HG03097 (cell line): Measurements from ENCODE around the gene GPX7.

Experiments used
- ATAC-seq: cut with Tn5 transposase; IDR thresholded peaks from one replicate; pipeline ENCODE4 v1.9.1; 2021; ENCODE audit not compliant: unreplicated experiment, low FRiP score

Gene GPX7

DNA sequence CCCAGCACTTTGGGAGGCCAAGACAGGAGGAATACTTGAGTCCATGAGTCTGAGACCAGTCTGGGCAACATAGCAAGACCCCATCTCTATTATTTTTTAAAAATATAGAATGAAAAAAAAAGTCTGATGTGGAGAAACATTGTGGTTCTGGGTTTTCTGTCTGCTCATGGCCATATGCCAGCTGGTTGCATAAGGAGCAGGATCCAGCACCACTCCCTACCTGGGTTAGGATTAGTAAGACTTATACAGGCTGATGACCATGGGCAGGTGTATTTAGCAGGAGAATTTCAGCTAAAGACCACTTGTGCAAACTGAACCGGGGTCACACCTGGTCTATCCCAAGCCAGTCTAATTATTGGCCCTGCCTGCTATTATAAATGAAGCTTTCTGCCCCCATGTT is 16.7 kb upstream of the GPX7 start:
- ATAC-seq: no peak

DNA sequence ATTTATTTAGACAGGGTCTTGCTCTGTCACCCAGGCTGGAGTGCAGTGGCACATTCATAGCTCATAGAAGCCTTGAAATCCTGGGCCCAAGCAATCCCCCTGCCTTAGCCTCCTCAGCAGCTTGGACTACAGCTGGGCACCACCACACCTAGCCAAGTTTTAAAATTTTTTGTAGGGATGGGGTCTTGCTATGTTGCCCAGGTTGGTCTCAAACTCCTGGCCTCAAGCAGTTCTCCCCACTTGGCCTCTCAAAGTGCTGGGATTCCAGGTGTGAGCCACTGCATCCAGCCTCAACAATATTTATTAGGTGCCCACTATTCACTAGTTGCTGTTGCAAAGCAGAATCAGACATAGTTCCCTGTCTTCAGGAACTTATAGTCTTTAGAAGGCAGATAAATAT is 14.1 kb upstream of the GPX7 start:
- no peak for ATAC-seq

DNA sequence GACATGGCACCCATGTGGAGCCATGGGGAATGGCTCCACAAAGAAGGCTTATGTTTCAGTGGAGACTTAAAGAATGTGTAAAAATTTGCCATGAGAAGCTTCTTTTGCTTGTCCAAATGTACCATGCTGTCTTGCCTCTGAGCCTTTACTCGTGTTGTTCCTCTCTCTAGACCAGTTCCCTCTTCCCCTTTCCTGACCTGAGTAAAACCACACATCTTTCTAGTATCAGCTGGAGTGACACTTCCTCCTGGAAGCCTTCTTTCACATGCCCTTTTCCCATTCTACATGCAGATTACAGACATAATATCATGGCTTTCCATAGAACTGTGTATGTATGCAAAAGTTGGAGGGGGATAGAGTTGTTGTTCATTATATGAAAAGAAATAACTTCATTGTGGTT is 13.6 kb upstream of the GPX7 start:
- ATAC-seq: no peak

DNA sequence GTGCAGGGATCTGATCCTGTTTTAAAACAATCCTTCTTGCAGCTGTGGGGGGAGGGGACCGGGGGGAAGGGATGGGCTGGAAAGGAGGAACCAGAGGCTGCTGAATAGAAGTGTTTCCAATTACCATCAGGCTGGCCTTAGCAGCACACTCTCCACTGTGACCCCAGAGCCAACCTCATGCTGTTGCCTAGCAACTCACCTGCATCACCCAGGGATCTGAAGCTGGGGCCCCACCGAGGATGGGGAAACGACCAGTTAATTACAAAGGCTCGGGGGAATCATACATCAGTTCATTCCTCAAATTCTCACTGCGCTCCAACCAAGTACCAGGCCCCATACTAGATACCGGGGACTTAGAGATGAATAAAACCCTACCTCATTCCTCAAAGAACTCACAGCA is 11.9 kb upstream of the GPX7 start:
- ATAC-seq: no peak

DNA sequence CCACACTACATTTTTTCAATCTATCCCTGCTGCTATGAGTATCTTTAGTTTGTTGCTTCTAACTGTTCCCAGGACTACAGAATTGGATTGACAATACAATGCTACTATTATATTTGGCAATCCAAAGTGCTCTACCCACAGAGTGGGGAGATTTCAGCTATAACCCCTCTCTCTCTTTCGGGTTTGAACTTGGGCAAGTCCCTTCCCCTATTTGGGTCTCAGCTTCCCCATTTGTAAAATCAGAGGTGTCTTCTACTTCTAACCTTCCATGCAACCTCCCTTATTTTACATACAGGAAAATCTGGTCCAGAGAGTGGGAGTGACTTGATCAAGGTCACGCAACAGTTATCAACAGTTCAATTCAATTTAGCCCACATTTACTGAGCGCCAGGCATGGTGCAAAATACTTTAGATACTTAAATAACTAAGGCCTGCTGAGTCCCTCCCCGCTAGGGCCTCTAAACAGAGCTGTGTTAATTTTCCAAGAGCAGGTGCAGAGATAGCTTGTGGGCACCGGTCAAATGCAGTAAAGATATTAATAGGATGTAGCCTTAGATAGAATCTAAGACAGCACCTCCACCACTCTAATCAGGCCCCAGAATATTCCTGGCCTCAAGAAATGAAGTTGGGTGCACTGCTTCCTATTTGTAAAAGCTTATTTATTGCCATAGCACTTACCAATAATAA is 9.4 kb upstream of the GPX7 start:
- ATAC-seq: no peak

DNA sequence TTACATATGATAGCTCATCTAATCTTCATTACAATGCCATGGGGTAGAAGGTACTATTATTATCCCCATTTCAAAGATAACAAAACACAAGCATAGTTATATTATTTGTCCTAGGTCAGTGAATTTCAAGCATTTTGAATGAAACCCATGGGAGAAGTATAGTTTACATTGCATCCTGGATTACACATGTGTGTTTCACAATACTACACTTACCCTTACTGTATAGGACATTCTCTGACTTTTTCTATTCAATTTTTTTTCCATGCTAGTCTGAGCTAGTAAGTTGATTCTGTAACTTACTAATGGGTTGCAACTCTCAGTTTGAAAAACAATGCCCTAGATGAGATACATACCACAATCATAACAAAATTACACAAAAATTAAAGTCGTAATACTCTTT is 8.7 kb upstream of the GPX7 start:
- no peak for ATAC-seq

DNA sequence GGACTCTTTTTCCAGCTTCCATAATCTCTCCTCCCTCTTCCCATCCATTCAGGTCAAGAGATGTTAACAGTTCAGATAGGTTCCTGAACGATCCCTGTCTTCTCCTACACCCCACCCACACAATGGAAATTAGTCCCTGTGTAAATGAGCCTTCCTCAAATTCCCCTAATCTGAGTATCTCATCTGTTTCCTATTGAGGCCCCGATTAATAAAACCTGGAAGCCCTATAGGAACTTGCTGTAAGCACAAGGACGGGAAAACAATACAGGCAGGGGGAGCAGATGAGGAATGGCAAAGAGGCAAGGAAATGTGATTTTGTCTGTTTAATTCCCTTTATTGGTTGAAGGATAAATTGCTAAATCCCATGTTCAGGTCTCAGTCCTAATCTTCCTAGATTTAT is 7.1 kb upstream of the GPX7 start:
- ATAC-seq: no peak

DNA sequence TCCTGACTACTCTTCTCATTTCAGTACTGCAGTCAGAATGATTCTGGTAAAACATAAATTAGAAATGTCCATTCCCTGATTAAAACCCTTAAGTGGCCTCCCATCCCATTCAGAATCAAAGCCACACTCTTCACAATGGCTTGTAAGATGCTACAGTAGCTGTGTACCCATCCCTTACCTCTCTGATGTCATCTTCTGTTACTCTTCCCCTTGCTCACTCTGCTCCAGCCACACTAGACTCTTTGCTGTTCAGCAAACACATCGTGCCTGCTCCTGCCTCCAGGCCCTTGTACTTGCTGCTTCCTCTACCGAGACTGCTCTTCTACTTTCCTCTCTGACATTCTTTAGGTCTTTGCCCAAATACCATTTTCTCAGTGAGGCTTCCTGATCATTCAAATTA is 4.3 kb upstream of the GPX7 start:
- no peak for ATAC-seq

DNA sequence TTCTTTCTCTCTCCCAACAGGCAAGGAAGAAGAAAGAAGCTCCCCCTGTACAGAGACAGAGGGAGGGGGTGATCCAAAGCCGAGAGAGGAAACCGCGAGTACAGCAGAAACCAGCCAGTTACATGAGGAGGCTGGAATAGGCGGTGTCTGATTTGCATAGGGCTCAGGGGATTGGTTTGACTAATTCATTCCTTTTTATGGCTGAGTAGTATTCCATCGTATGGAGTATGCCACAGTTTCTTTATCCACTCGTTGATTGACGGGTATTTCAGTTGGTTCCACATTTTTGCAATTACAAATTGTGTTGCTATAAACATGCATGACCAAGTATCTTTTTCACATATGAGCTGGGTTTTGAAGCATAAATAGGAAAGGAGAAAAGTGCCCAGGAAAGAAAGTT is 3.4 kb upstream of the GPX7 start:
- no peak for ATAC-seq

DNA sequence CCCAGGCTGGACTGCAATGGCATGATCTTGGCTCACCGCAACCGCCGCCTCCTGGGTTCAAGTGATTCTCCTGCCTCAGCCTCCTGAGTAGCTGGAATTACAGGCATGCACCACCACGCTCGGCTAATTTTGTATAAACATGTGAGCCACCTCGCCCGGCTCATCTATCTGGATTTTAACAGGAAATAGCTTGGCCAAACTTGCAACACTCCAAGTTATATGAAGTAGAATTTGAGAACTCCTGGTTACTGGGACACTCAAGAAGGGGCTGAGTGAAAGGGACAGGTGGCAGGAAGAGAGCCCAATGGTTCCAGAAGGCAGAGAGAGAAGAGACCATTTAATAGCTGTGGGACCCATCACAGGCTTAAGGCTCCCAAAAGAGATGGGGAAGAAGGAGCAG is 2.9 kb upstream of the GPX7 start:
- ATAC-seq: no peak

DNA sequence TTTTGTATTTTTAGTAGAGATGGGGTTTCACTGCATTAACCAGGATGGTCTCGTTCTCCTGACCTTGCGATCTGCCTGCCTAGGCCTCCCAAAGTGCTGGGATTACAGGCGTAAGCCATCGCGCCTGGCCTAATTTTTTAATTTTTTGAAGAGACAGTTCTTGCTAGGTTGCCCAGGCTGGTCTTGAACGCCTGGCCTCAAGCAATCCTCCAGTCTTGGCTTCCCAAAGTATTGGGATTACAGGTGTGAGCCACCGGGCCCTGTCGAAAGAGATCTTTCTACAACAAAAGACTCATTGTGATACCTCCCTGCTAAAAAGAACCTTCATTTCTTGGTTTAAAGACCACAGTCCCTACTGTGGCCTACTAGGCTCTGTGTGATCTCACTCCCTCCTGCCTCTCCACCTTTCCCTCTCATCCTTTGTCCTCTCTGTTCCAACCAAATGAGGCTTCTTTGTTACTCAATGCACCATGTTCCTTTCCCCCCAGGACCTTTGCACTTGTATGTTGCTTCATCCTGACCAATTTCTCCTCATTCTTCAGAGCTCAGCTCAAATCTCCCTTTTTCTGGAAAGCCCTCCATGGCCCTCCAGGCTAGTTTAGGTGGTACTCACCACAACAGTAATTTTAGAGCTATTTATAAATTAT is 1.5 kb upstream of the GPX7 start:
- no peak for ATAC-seq

DNA sequence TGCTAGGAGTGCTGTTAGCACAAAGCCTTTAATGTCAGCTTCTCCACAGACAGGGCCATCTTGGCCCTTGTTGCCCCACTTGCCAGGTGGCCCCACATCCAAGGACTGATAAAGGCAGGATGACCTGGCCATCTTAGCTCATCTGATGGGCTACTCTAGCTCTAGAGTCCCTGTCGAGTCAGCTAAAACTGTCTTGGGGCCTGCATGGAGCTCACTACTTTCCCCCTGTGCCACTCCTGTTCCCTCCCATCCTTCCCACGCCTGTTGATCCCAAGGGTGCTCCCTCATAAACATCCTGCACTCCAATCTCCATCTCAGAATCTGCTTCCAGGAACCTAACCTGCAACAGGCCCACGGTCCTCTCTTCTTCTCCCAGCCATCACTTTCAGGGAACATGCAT is 652 bp upstream of the GPX7 start:
- ATAC-seq: no peak

DNA sequence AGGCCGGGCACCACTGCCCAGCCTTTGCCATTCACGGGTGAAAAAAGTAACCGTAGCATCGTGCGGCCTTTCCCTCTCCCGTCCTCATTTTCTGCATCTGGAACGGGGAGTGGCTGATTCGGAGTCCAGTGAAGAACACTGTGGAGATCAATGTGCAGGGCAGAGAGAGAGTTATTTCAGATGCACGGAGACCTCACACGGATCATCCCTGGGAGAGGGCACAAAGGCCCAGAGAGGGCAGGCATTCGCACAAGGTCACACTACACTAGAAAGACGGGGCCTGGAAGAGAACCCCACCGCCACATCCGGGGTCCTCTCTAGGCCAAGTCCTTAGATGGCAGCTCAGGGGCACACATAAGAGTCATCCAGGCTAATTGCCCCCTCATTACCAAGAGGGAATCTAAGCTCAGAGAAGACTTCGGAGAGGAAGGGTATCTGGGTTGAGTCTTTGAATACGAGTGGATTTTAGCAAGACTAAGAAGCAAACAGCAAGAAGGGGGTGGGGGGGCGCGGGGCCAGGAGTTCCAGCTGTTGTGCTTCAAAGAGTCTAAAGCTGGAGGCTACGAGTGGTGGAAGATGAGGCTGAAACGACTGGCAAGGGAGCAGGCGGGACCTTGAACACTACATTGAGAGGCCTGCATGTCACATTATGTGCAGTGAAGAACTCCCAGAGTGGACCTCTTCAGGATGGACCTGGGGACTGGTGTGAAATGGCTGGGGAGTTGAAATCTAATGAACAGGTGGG is 857 bp downstream of the GPX7 start:
- ATAC-seq: no peak

DNA sequence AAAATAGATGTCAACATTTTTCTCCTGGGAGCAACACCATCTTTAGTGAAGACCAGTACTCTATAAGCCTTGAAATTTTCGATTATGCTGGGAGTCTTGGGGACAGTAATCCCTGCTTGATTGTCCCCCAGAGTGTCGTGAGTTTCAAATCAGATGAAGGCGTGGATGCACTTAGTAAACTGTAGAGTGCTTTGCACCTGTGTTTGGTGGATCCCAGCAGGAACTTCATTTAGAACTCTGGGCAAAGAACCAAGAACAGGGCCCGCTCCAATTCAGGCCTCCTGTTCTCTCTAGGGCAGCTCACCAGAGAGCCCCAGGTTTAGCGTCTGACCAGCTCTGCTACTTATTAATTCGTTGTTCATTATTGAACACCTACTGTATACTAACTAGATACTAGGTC is 1.5 kb downstream of the GPX7 start:
- no peak for ATAC-seq

DNA sequence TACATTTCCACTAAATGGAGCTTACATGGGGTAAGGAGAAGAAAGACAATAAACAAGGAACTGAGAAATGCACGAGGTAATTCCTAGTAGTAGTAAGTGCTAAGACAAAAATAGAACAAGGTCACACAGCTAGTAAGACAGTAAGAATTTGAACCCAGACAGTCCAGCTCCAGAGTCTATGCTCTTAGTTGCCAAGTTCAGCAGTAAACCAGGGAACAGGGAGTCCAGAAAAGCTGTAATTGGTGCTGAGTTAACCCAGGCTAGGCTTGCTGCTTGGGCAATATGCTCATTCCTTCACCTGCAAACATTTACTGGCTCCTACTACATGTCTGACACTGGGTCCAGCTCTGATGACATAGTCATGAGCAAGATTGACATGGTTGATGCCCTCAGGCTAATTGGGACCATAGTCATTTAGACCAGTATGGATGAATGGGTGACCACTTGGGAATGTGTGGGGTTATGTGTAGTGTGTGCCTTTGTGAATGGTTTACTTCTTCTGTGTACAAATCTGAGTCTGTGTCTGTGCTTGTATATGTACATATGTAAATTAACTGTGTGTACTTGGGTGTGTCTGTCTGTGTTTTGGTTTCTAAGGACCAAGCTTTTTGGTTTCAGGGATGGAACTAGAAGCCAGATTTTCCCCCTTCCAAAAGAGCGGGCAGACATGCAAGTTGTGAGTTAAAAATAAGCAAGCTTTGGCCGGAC is 2.0 kb downstream of the GPX7 start:
- ATAC-seq: no peak

DNA sequence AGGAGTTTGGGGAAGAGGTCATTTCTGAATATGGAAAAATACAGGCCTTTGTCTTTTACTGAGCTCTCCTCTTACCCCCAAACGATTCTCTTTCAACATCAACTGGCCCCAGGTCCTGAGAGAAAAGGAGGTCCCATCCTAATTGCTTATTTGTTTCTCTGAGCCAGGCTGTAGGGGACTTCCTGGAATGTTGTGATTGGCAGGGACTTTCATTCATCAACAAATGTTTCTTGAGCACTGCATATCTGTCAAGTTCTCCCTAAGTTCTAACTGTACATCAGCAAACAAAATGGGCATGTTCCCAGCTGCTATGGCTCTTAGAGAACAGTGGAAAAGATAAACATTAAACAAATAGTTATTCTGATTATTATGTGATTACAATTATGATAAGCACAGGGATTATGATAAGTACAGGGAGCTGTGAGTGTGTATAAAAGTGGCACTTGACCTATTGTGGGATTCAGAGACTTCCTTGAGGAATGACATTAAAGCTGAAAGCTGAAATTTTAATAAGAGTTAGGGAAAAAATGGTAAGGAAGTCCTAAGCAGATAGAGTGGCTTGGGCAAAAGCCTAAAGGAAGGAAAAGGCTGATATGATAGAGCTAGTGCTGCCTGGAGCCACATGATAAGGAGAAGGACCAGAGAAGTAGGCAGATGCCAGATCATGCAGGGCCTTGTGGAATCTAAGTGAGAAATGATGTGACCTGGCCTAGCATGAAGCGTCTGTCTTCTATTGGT is 11.6 kb downstream of the GPX7 start:
- ATAC-seq: no peak

DNA sequence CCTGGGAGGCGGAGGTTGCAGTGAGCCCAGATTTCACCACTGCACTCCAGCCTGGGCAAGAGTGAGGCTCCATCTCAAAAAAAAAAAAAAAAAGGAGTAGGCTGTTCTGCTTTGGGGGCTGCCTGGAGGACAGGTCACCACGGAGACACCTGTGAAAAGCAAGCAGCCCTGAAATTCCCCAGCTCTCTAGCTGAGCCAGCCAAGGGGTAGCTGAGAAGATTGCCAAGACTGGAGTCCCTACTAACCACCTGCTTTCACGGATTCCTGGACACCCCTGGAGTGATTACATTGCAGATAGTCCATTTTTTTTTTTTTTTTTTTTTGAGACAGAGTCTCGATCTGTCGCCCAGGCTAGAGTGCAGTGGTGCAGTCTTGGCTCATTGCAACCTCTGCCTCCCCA is 12.5 kb downstream of the GPX7 start:
- ATAC-seq: no peak

DNA sequence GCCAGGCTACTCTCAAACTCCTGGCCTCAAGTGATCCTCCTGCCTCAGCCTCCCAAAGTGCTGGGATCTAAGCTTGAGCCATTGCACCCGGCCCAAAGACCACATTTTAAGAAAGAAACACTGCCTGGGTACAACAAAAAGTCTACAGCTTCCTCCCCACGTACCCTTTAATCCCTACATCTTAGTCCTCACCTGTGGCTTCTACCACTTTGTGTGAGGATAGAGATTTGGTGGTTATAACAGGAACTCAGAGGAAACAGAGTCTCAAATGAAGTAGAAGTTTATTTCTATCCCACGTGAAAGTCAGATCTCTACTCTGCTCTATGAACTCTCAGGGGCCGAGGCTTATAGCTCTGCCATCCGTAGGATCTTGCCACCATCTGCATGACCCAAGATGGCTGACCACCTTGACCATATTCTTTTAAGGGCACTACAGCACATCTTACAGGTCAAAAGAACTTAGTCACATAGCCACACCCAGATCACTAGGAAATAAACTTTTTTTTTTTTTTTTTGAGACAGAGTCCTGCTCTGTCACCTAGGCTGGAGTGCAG is 13.4 kb downstream of the GPX7 start:
- no peak for ATAC-seq

DNA sequence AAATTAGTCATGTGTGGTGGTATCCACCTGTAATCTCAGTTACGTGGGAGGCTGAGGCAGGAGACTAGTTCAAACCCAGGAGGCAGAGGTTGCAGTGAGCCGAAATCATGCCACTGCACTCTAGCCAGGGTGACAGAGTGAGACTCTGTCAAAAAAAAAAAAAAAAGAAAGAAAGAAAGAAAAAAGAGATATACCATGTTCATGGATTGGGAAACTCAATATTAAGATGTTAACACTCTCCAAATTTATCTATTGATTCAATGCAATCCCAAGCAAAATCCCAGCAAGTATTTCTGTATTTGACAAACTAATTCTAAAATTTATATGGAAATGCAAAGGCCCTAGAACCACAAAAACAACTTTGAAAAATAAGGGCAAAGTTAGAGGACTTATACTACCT is 19.8 kb downstream of the GPX7 start:
- ATAC-seq: no peak

DNA sequence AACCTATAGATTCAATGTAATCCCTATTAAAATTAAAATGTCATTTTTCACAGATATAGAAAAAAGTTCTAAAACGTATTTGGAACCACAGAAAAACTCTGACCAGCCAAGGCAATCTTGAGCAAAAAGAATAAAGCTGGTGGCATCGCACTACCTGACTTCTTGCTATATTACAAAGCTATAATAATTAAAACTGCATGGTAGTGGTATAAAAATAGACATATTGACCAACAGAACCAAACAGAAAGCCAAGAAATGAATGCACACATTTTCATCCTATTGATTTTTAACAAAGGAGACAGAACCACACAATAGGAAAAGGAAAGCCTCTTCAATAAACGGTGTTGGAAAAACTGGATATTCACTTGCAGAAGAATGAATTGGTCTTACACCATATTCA is 21.6 kb downstream of the GPX7 start:
- no peak for ATAC-seq

DNA sequence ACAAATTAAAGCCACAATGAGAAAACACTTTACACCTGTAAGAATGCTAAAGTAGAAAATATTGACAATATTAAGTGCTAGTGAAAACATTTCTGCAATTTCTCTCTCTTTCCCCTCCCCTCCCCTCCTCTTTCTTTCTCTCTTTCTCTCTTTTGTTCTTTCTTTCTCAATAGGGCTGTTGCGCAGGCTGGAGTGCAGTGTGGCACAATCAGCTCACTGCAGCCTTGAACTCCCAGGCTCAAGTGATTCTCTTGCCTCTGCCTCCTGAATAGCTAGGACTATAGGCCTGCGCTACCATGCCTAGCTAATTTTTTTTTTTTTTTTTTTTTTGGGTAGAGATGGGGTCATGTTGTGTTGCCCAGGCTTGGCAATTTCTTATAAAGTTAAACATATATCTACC is 24.9 kb downstream of the GPX7 start:
- no peak for ATAC-seq
